Fibroblast of pulmonary artery (primary cell): ENCODE results near the gene MAGI2.

ENCODE experiments used
- DNase-seq: peaks from one replicate; pipeline ENCODE4 v3.0.0-alpha.2; 2010; ENCODE audit warnings: low read depth
- H3K4me3 ChIP-seq: replicated peaks from 2 replicates; pipeline ENCODE4 v1.5.1; 2011; ENCODE audit warnings: low read depth, mild to moderate bottlenecking, control low read depth, low read length, moderate library complexity
- TF ChIP-seq, protein P1 (sequence below): IDR thresholded peaks from 2 replicates; pipeline ENCODE4 v1.5.1; 2011; ENCODE audit warnings: mild to moderate bottlenecking, control low read depth, low read length, inconsistent platforms; ENCODE audit errors: missing control alignments

The MAGI2 gene

GRCh38 chr7:78542981-78543380 lies 910.5 kb downstream of the MAGI2 start:
- H3K4me3 ChIP-seq: no peak overlapping the region
- TF ChIP-seq, protein P1, sequence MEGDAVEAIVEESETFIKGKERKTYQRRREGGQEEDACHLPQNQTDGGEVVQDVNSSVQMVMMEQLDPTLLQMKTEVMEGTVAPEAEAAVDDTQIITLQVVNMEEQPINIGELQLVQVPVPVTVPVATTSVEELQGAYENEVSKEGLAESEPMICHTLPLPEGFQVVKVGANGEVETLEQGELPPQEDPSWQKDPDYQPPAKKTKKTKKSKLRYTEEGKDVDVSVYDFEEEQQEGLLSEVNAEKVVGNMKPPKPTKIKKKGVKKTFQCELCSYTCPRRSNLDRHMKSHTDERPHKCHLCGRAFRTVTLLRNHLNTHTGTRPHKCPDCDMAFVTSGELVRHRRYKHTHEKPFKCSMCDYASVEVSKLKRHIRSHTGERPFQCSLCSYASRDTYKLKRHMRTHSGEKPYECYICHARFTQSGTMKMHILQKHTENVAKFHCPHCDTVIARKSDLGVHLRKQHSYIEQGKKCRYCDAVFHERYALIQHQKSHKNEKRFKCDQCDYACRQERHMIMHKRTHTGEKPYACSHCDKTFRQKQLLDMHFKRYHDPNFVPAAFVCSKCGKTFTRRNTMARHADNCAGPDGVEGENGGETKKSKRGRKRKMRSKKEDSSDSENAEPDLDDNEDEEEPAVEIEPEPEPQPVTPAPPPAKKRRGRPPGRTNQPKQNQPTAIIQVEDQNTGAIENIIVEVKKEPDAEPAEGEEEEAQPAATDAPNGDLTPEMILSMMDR: no peak
- no peak for DNase-seq

GRCh38 chr7:78542541-78542940 lies 910.9 kb downstream of the MAGI2 start:
- DNase-seq: no peak
- H3K4me3 ChIP-seq: no peak overlapping the region
- TF ChIP-seq, protein P1: no peak

DNA sequence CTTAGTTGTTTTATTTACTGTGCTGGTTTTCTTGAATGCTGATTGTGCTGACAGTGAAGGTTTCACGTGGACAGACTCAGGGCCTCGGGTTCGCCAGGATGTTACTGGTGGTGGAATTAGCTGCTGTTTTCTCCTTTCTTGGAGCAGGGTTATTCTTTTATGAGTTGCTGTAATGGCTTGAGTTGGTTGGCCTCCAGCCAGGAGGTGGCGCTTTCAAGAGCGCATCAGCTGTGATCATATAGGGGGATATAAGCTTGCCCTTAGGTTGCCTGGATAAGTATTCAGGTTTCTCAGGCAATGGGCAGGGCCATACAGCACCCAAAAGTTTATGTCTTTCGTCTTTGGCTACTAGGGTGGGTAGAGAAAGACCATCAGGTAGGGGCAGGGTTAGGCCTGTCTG lies 913.6 kb downstream of the MAGI2 start:
- H3K4me3 ChIP-seq: no peak overlapping the region
- TF ChIP-seq, protein P1: no peak
- no peak for DNase-seq

- DNase-seq: no peak
- no peak overlapping the region for H3K4me3 ChIP-seq
- TF ChIP-seq, protein P1: no peak
Observed at GRCh38 chr7:78535655-78536054, 917.8 kb downstream of the MAGI2 start.

DNA sequence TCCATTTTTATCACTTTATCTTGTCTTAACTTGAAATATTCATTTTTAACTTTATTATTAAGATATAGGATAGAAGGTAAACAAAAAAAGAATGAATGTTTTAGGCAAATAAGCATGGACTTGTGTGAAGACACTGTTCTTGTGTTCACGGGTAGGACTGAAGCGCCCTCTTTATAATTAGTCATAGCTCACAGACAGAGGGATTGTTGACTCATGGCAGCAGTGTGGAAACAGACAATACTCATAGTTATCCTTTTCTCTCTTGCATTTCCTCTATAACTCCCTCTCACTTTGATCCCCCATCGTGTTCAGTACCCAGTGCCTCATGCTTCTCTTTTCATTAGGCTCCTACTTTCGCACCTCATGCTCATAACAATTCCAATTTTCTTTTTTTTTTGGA lies 923.1 kb downstream of the MAGI2 start:
- DNase-seq: peak; percentile 17
- TF ChIP-seq, protein P1: no peak
- no peak overlapping the region for H3K4me3 ChIP-seq

DNA sequence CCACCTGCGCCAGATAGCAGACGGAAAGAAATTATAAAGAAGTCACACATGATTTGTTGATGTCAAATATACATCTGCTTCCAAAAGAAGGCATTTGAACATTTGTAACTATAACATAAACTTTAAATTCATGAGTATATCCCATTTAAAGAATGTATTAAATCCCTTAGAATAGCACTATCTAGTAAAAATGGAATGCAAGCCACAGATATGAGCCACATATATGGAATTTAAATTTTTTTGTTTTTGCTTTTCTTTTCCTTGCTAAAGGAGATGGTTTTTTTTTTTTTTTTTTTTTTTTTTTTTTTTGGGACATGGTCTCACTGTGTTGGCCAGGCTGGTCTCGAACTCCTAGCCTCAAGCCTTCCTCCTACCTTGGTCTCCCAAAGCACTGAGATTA lies 924.1 kb downstream of the MAGI2 start:
- no peak for DNase-seq
- TF ChIP-seq, protein P1: no peak
- H3K4me3 ChIP-seq: no peak overlapping the region

DNA sequence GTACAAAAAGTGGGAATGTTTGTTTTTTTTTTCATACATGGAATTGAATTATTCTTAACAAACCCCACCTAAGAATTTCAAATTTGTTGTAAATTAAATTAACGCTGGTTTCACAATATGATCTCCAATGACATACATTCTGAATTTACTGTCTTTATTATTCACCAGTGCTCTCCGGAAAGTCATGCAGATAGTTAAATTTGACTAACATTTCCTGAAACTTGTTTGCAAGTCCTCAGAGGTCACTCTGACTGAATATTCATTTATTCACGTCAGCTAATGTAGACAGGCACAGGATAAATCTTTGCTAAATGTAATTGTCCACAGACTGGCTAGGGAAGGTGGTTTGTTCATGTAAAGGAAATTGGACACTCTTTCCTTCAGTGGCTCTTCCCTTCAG lies 924.5 kb downstream of the MAGI2 start:
- DNase-seq: no peak
- TF ChIP-seq, protein P1: no peak
- no peak overlapping the region for H3K4me3 ChIP-seq
